ENCODE results near the gene ARNT2.

ARNT2 gene

DNA sequence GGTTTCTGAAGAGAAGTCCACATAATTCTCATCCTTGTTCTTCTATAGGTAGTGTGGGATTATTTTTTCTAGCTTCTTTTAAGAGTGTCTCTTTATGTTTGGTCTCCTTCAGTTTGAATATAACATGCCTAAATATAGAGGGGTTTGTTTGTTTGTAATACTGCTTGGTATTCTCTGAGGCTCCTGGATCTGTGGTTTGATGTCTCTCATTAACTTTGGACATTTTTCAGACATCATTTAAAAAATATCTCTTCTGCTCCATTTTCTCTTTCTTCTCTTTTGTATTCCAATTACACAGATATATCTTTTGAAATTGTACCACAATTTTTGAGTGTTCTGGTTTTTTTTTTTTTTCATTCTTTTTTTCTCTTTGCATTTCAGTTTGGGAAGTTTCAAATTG is 113.1 kb downstream of the ARNT2 start:
- DNase-seq (ENCODE audit: low spot score) = no peak

DNA sequence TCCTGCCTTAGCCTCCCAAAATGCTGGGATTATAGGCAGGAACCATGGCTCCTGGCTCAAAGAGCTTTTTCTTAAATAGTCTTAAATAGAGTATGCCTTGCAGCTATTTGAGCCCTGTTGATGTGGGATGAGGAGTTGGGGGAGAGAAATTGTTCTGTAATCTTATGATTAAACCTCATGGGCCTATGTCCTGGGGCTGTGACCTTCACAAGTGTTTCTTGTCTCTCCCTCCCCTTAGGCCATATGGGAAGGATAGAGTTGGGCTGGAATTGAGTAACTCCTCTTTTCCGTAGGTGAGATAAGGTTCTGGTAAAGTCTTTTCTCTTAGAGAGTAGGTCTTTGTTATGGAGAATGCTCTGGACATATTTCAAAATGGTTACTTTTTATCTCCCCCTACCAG is 114.3 kb downstream of the ARNT2 start:
- DNase-seq (ENCODE audit: low spot score) = no peak

DNA sequence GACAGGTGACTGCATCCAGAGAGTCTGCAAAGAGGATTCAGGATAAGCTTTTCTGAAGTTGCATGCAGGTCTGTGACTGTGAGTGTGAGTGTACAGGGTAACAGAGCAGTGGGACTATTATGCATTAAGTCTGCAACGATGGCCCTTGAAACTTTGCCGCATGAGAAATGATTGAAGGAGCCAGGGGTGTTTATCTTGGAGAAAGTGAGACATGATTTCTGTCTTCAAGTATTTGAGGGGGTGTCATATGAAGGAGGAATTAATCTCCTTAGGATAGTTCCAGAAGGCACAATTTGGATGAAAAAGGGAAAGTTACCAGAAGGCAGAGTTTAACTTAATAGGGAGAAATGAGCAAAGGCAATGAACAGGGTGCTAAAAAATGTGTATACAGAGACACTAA is 119.6 kb downstream of the ARNT2 start:
- no peak for DNase-seq (ENCODE audit: low spot score)

DNA sequence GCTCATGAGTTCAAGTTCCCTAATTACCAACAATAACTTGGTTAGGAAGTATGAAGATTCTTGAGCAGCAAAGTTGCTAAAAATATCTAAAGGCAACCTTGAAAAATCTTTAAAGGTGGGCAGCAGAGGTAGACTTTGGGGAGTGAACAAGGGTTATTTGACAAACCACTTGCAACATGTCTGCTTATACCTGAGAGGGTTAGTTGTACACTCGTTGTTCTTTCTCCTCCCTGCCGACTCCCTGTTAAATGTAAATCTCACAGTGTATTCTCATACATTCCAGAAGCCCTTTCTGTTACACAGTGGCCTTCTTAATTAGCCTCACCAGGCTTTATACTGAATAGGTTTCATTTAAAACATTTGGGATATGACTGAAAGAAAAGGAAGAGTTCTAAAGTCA is 121.7 kb downstream of the ARNT2 start:
- DNase-seq (ENCODE audit: low spot score) = no peak

DNA sequence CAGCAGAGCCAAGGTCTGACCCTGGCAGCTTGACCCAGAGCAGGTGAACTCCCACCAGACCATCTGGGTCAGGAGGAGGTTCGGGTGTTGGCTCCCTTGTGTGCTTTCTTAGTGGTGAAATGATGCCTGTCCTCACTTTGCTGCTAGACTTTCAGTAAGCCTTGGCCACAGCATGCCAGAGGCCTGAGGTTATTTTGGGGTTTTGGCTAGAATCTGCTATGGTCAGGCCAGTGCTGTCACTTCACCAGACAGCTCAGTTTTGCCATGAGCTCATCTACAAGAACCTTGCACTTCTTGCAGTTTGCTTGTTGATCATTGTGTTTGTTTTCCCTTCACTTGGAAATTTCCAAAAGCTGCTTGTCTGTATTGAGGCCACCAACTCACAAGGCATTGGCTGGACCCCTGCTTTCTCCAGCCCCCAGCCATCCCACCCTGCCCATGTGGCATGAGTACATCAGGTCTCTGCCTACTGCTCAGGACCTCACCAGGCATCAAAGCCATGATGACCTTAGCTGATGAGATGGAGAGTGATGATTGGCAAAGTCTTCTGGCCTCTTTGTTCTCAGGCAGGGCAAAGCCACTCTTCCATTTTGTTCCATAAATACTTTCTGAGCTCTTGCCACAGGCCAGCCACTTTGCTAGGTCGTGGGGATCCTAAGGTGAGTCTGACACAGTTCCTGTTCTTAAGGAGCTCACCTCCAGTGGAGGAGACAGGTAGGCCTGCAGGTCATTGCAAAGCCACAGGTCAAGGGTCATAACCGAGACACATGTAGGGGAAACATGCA is 122.6 kb downstream of the ARNT2 start:
- DNase-seq (ENCODE audit: low spot score) = no peak

DNA sequence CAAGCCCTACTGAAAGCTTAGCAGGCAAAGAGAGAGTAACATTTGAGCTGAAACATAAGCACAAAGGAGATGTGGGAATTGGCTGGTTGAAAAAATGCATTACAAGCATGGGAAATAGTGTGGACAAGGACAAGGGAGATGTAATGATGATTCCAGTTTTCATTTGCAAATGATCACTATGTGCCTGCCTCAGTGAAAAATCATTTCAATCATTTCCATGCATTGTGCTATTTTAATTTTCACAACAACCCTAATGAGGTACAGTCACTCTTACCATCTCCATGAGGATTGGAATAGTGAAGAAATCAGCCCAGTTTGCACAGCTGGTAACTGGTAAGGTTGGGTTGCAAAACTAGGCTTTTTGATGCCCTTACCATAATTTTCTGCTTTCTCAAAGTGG is 123.2 kb downstream of the ARNT2 start:
- DNase-seq (ENCODE audit: low spot score) = no peak

DNA sequence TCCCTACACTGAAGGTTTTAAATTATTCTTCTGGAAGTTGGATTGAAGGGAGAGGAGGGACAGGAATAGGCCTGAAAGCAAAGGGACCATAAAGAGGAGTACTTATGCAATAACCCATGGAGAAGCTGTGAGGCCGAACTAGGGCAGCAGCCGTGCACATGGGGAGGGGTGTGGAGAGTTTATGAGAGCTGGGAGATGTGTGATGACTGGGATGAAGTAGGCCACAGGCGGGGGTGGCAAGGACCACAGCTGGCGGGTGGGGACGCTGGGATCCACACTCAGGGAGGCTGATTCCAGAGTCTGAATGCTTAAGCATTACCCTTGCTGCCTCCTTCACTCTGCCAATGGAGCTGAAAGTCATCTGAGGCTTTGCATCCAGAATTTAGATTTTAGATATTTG is 123.8 kb downstream of the ARNT2 start:
- DNase-seq (ENCODE audit: low spot score) = no peak

DNA sequence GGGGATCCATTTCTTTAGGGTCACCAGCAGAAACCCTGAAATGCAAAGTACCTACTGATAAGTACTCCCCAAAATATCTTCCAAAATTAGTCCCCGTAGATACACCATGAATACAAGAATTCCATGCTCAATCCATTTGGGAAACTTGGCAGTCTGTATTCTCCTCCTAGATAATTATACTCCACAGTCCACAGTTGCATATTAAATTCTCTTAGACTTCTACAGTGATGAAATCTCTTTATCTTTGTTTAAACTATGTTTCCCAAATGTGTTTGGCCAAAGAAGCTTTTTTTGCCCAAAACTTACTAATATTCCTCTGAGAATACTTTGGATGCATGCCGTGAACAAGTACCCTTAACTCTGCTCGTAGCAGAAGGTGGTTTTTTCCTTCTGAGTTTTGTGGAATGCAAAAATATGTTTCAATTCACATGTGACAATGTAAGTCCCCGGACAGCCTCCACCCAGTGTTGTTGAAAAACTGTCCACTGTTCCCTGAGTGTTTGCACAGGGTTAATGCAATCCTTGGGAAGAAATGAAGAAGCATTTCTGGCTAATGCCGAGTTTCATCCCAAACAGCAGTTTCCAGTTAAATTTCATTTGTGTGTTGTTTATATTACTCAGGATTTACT is 126.7 kb downstream of the ARNT2 start:
- no peak for DNase-seq (ENCODE audit: low spot score)

DNA sequence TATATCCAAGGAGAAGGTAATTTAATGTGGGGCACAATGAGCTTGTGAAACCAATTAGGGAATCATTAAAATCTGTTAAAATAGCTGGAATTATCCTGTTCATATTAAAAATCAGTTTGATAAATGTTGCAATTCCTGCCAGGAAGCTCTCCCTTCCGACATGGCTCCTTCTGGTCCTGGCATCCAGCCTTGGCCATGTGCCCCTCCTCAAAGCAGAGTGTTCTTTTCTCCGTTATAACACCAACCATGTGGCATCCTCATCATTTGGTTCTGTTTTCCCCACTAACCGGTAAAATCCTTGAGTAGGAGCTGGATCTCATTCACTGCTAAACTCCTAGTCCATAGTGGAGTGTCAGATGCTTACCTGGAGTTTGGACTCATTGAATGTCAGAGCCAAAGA is 127.2 kb downstream of the ARNT2 start:
- DNase-seq (ENCODE audit: low spot score) = no peak

DNA sequence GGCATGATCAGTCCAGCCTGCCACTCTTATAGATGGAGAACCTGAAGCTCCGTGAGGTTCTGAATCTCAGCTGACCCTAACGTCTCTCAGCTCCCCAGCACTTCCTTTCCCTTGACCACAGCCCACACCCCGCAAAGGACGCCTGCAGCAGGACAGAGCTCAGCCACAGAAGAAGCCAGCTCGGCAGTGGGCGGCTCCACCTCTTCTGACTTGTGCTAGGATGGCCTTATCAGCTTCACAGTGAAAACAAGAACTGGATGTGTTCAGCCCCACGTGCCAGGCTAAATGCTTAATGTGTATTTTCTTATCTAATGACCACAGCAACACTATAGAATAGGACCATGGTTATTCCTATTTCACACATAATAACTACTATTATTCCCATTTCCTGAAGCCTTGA is 127.6 kb downstream of the ARNT2 start:
- no peak for DNase-seq (ENCODE audit: low spot score)

DNA sequence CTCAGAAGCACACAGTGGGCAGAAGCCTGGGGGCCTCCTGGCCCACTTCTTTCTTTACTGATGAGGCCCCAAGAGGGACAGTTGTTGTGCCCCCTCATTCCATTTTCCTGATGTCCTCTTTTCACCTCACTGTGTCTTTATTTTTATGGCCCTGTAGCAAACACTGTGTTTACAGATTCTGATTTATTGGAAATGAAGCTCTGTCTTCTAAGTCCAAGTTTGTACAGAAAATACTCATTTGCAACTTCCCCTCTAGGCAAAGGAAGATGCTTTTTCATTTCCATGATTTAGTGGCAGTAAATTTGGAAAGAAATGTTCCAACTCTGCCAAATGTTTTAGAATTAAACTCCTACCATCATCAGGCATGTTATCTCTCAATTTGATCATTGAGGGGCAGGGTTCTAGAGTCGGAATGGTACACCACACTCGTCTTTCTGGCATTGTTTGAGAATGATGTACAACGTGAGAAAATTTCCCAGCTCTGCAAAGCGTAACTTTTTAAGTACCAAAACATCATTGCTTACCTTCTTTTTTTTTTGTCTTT is 129.7 kb downstream of the ARNT2 start:
- no peak for DNase-seq (ENCODE audit: low spot score)

DNA sequence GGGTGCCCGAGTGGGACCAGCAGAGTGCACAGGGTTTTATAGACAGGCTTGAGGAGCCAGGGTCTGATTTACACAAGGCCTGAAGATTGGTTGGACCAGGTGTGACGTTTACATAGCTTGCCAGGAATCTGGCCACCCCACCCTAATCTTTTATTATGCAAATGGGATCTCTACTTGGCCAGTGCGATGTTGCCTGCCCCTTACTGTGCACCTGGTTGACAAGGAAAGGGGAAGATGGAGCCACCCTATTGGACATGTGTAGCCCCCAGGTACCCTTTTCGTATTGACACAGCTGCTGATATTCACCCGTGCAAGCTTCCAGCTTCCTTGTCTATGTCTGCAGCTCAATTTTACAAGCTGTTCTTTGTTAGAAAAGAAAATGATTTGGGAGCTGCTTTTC is 132.0 kb downstream of the ARNT2 start:
- no peak for DNase-seq (ENCODE audit: low spot score)

DNA sequence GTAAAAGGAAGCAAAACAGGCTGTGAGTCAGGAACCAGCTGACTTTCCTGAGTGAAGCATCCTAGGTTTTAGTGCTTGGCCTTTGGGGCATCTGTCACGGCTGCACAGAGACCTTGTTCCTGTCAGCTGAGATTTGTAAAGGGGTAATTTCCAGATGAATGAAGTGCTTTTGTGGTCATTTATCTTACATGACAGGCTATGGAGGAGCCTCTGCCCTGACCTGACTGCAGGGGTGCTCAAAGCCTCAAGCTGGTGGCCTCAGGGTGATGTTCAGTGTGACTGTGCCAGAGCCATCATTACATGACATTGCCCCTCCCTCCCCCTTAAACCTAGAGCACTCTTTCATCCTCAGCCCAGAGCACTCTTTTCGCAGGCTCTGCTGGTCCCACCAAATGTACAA is 132.5 kb downstream of the ARNT2 start:
- no peak for DNase-seq (ENCODE audit: low spot score)

DNA sequence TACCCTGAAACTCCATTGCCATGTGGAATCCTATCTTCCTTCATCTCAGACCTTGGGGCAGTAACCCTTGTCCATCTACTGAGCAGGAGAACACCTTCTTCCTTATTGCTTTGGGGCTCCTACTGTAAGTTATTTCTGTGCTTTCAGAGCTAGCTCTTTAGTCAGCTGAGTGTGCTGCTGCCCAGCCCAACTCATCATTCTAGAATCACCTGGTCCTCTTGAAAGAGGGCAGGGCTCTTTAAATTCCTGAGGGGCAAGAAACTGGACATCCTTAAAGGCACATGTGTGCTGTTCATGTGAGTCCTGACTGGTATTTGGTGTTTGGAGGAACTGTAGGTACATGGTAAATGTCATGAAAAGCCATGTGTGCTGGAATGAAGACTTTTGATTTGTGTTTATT is 140.9 kb downstream of the ARNT2 start:
- DNase-seq (ENCODE audit: low spot score) = no peak

DNA sequence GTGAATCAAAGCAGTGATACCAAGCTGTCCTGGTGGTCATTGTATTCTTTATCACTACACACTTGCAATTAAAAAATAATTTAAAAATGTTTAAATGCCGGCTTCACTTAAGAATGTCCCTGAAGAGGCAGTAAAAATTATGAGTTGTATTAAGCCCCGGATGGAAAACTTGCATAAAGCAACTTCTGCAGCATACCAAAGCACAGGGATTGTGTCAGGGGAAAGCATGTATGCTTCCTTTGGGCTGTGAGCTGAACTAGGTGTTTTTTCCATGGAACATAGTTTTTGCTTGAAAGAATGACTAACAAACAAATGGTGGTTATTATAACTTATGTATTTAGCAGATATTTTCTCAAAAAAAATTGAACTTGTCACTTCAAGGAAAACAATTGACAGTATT is 143.1 kb downstream of the ARNT2 start:
- DNase-seq (ENCODE audit: low spot score) = no peak

DNA sequence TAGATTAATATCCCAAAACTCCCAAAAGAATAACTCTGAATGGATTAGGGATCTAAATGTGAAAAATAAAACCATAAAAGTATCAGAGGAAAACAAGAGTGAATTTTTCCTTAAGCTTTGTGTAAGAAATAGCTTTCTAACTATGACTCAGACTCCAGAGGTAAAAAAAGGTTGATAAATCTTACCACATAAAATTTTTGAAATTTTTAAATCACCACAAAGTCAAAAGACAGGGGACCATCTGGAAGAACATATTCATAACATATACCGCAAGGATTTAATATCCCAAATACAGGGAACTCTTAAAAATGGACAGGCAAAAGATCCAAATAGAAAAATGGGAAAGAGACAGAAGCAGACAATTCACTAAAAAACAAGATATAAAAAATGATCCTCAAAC is 145.0 kb downstream of the ARNT2 start:
- DNase-seq (ENCODE audit: low spot score) = no peak

DNA sequence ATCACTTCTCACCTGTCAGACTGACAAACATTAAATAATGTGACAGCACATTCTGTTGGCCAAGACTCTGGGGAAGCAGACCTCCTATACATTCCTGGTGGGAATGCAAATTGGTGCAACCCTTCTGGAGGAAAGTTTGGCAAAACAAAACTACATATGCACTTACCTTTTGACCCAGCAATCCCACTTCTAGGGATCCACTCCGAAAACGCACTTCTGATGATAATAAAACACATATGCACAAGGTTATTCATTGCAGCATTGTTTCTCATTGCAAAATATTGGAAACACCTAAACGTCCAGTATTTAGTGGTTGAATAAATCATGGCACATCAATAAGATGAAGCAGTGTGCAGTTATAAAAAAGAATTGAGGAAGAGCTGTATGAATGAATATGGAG is 145.5 kb downstream of the ARNT2 start:
- DNase-seq (ENCODE audit: low spot score) = no peak

DNA sequence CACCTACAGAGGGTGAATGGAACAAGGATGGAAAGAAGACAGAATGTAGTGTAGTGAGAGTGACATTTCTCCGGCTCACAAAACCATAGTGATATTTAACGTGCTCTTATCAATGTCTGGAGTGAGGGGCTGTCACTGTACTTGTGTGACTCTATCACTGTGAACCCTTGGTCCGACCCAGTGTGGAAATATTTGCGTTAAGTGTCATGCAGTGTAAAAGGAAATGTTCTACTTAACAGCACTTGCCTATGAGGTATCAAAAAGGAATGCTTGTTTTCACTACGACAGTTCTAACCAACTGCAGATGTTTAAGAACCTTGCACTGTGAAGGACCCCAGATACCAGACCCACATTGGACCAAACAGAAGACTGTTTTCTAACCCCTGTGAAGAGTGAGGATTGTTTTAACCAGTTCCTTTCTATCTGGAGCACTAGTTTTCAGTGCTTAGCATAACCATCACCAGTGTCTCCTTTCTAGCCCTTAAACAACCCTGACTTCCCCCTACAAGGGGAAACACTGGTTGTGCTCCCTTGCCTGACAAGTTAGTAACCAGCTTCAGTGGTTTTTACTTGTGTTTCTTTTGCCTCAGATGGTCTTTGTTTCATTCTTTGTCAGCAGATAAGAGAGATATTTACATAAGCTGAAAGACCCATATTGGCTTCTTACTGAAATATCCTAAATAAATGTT is 146.2 kb downstream of the ARNT2 start:
- peak; percentile 23 for DNase-seq (ENCODE audit: low spot score)

DNA sequence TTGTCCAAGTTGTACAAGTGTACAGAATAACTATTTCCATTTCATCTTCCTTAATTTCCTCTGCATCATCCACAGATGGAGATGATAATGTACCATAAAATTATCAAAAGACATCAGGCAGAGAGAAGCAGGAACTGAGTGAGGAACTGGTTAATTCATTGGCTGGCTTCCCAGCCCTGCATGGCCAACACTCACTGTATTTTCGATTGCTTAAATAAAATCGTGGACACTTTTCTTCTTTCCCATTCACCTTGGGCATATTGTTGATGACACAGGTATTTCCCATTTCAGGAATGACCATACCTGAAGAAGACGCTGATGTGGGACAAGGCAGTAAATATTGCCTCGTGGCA is 146.7 kb downstream of the ARNT2 start:
- DNase-seq (ENCODE audit: low spot score) = no peak

DNA sequence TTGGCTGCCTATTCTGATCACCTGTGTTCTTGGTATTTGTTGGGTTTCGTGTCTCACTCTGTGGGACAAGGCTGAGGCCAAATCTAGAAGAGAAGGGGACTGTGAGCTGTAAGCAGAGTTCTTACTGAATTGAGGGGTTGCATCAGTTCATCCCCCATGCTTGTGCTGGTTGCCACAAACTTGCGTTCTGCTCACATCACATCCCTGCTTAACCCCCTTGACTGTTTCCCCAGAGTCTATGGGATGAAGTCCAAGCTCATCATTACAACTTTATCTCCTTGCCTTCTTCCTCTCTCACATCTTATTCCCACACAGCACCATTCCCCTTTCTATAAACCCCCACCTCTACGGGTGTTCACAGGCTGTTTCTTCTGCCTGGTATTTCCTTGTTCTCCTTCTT is 147.2 kb downstream of the ARNT2 start:
- DNase-seq (ENCODE audit: low spot score) = no peak

DNA sequence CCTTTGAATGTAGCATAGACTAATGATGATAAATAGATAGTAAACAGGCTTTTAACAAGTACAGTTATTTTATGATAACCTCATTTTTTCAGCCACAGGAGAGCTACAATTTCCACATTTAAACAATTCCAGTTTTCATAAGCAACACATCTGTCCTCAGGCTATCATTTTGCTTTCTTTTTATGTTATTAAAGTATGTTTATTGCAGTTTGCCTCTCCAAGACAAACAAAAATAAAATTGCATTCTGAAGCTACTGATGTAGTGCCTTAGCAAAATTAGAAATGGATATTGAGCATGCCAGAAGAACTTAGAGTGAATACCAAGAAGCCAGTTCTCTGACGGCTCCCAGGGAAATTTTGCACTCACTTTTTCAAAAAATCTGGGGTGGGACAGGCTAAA is 150.4 kb downstream of the ARNT2 start:
- no peak for DNase-seq (ENCODE audit: low spot score)

DNA sequence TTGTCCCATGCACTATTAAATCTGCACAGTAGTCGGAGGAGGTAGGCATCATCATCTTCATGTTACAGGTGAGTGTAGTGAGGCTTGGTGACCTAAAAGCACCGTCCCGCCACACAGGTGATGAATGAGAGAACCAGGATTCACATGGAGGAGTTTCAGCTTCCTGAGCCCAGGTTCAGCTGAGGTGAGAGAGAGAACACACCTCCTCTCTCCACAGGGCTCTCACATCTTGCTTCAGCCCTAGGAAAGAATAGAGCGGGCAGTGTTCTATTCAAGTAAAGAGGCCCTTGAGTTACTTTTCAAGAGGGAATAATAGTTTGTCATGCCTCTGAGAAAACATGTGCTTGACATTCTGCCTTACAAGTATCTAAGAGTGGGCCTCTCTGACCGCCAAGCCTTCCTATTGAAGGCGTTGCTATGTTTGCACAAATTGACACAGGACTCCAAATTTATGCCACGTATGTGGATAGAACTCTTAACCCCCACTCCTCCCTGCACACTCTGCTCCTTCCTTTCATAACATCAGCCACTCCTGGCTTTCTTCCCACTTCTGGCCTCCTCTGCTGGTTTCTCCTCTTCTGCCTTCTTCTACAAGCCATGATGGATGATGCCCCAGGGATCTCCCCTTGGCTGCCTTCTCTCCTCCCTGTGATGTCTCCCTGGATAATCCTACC is 152.6 kb downstream of the ARNT2 start:
- no peak for DNase-seq (ENCODE audit: low spot score)
